ENCODE results near the gene HSPA6.
"Not testable (repeated sequence)": the region's sequence is repeated elsewhere in the genome, so short reads cannot be mapped to it uniquely, and the experiment has no call there.

The HSPA6 gene

GRCh38 chr1:161560960-161561715 lies 36.8 kb downstream of the HSPA6 start:
- not testable (repeated sequence) for DNase-seq (ENCODE audit: low read depth, low spot score)

- not testable (repeated sequence) for DNase-seq (ENCODE audit: low read depth, low spot score)
Observed at GRCh38 chr1:161562441-161562840, 38.1 kb downstream of the HSPA6 start.

- DNase-seq (ENCODE audit: low read depth, low spot score) = not testable (repeated sequence)
Observed at GRCh38 chr1:161563522-161563921, 39.2 kb downstream of the HSPA6 start.

GRCh38 chr1:161566602-161566960 lies 42.2 kb downstream of the HSPA6 start:
- DNase-seq (ENCODE audit: low read depth, low spot score) = not testable (repeated sequence)

- DNase-seq (ENCODE audit: low read depth, low spot score) = not testable (repeated sequence)
Observed at GRCh38 chr1:161571703-161572102, 47.4 kb downstream of the HSPA6 start.
